IMR-90 (cell line): ENCODE data around the gene VPS37C. TPM values are rescaled to one million over a fixed set of nuclear protein-coding genes. Genes with fewer than 3 reads are reported as not detected.

ENCODE experiments used
- ATAC-seq: fragments of 200-7000 bp; cut with Tn5 transposase; 2 replicates; pipeline ENCODE4 v1.9.1; 2020; ENCODE audit warnings: low read depth, mild to moderate bottlenecking, moderate library complexity
- BruUV-seq: library from RNA; stranded (reverse); fragments of 400-500 nt; replicated peaks from 2 replicates; lab custom pipeline; 2021; lab: Mats Ljungman, UMichigan
- CTCF ChIA-PET: fragments of 300-600 bp; formaldehyde crosslinking; extraction: SDS; loops from one replicate; lab custom pipeline; 2021; ENCODE audit warnings: antibody characterized with exemption; lab: Yijun Ruan, JAX
- POLR2A ChIA-PET: fragments of 300-600 bp; sonication (Branson Sonifier 250); formaldehyde crosslinking; loops from one replicate; lab custom pipeline; 2022; ENCODE audit warnings: antibody characterized with exemption; ENCODE audit not compliant: unreplicated experiment; lab: Charles Lee
- DNase-seq: peaks from one replicate; pipeline ENCODE4 v3.0.0; 2013
- H2AFZ ChIP-seq: replicated peaks from 2 replicates; pipeline ENCODE3; 2013; ENCODE audit warnings: low read length, mild to moderate bottlenecking; ENCODE audit not compliant: poor library complexity
- H2AK5ac ChIP-seq: 2 replicates; pipeline ENCODE4 v1.6.1; 2013; ENCODE audit warnings: low read depth, low read length, inconsistent platforms
- H2AK9ac ChIP-seq: replicated peaks from 2 replicates; pipeline ENCODE3; 2013; ENCODE audit warnings: mild to moderate bottlenecking, low read depth, low read length, moderate library complexity; ENCODE audit not compliant: poor library complexity
- H2BK120ac ChIP-seq: 2 replicates; pipeline ENCODE4 v1.6.1; 2013; ENCODE audit warnings: low read depth, low read length, inconsistent platforms
- H2BK15ac ChIP-seq: 3 replicates; pipeline ENCODE4 v1.6.1; 2013; ENCODE audit warnings: low read depth, low read length, inconsistent platforms
- H2BK20ac ChIP-seq: 2 replicates; pipeline ENCODE4 v1.6.1; 2013; ENCODE audit warnings: low read depth, mild to moderate bottlenecking, inconsistent platforms, low read length, moderate library complexity
- H2BK5ac ChIP-seq: 2 replicates; pipeline ENCODE4 v1.6.1; 2013; ENCODE audit warnings: mild to moderate bottlenecking, low read depth, low read length, inconsistent platforms; ENCODE audit not compliant: poor library complexity, severe bottlenecking
- H3K14ac ChIP-seq: replicated peaks from 2 replicates; pipeline ENCODE4 v1.6.1; 2013; ENCODE audit warnings: low read depth, low read length, inconsistent platforms
- H3K18ac ChIP-seq: 2 replicates; pipeline ENCODE4 v1.6.1; 2013; ENCODE audit warnings: low read depth, low read length, control low read depth
- H3K23ac ChIP-seq: 2 replicates; pipeline ENCODE4 v1.6.1; 2013; ENCODE audit warnings: low read depth, low read length, inconsistent platforms
- H3K27ac ChIP-seq: 2 replicates; pipeline ENCODE4 v1.5.1; 2013; ENCODE audit warnings: mild to moderate bottlenecking, control low read depth, low read length; ENCODE audit not compliant: insufficient read depth
- H3K27me3 ChIP-seq: 2 replicates; pipeline ENCODE4 v1.6.1; 2013; ENCODE audit warnings: low read length; ENCODE audit not compliant: control insufficient read depth, insufficient read depth
- H3K36me3 ChIP-seq: 2 replicates; pipeline ENCODE4 v1.6.1; 2013; ENCODE audit warnings: low read length, mixed read lengths; ENCODE audit not compliant: control insufficient read depth, insufficient read depth
- H3K4ac ChIP-seq: 2 replicates; pipeline ENCODE4 v1.6.1; 2013; ENCODE audit warnings: low read depth, low read length, inconsistent platforms
- H3K4me1 ChIP-seq: 2 replicates; pipeline ENCODE4 v1.6.1; 2013; ENCODE audit warnings: low read length, mixed read lengths; ENCODE audit not compliant: control insufficient read depth, insufficient read depth
- H3K4me2 ChIP-seq: 2 replicates; pipeline ENCODE4 v1.6.1; 2013; ENCODE audit warnings: low read depth, mild to moderate bottlenecking, control low read depth, low read length, moderate library complexity
- H3K4me3 ChIP-seq: 2 replicates; pipeline ENCODE4 v1.5.1; 2013; ENCODE audit warnings: low read depth, mild to moderate bottlenecking, control low read depth, low read length, moderate library complexity; ENCODE audit not compliant: insufficient read depth
- H3K56ac ChIP-seq: 2 replicates; pipeline ENCODE4 v1.6.1; 2013; ENCODE audit warnings: low read length, inconsistent platforms; ENCODE audit not compliant: insufficient read depth; ENCODE audit errors: extremely low read depth
- H3K79me1 ChIP-seq, 2 experiments: 2 replicates each; pipeline ENCODE4 v1.6.1; 2013; ENCODE audit warnings: low read length in 2 of 2, inconsistent platforms in 1 of 2, low read depth in 1 of 2
- H3K9ac ChIP-seq: 2 replicates; pipeline ENCODE4 v1.6.1; 2013; ENCODE audit warnings: low read depth, low read length, control low read depth
- H3K9me1 ChIP-seq: 2 replicates; pipeline ENCODE4 v1.6.1; 2013; ENCODE audit warnings: low read length, inconsistent platforms; ENCODE audit not compliant: insufficient read depth
- H3K9me3 ChIP-seq: 2 replicates; pipeline ENCODE4 v1.6.1; 2013; ENCODE audit warnings: low read length; ENCODE audit not compliant: control insufficient read depth, insufficient read depth
- H4K20me1 ChIP-seq: 2 replicates; pipeline ENCODE4 v1.6.1; 2013; ENCODE audit warnings: low read length, inconsistent platforms; ENCODE audit not compliant: insufficient read depth
- H4K5ac ChIP-seq: 2 replicates; pipeline ENCODE4 v1.6.1; 2013; ENCODE audit warnings: mild to moderate bottlenecking, low read depth, low read length, control low read depth
- H4K8ac ChIP-seq, 2 experiments: 2 replicates each; pipeline ENCODE4 v1.6.1; 2013; ENCODE audit warnings: low read depth in 2 of 2, low read length in 2 of 2, control low read depth in 1 of 2, inconsistent platforms in 1 of 2
- H4K91ac ChIP-seq: 2 replicates; pipeline ENCODE4 v1.6.1; 2013; ENCODE audit warnings: low read depth, low read length, inconsistent platforms; ENCODE audit not compliant: insufficient read depth
- CHD1 ChIP-seq: IDR thresholded peaks from 2 replicates; pipeline ENCODE4 v1.6.1; 2012; ENCODE audit warnings: low read depth, low read length, improper control_type of control experiment
- MXI1 ChIP-seq: IDR thresholded peaks from 2 replicates; pipeline ENCODE4 v1.6.1; 2012; ENCODE audit warnings: low read depth, mild to moderate bottlenecking, low read length, moderate library complexity, borderline replicate concordance
- NFE2L2 ChIP-seq: fragments of 150-350 bp; IDR thresholded peaks from 2 replicates; pipeline ENCODE4 v1.6.1; 2016; ENCODE audit warnings: low read depth, mild to moderate bottlenecking, low read length
- WGBS, 2 experiments: methylation state at CpG; one replicate each; pipeline versions ENCODE4 v1.1.5 to v1.1.7; 2013; ENCODE audit warnings: missing lambda C conversion rate in 2 of 2; ENCODE audit not compliant: insufficient read length in 1 of 2; ENCODE audit errors: extremely low coverage in 2 of 2; 5-methylcytosine and 5-hydroxymethylcytosine counted together
- dilution Hi-C: fragments of 300-500 bp; cut with HindIII; formaldehyde crosslinking; loops from one replicate; pipeline ENCODE4 v1.14.3; 2018; ENCODE audit warnings: low sequenced_read_pairs; ENCODE audit not compliant: unreplicated experiment
- in situ Hi-C: fragments of 300-500 bp; cut with MboI; formaldehyde crosslinking; loops from 3 replicates; pipeline ENCODE4 v1.14.3; 2019; ENCODE audit warnings: low sequenced_read_pairs, inconsistent platforms, mixed read lengths
- intact Hi-C: fragments of 100-400 bp; cut with micrococcal nuclease; formaldehyde crosslinking; loops from 2 replicates; pipeline ENCODE4 v1.10.0; 2022
- polyA plus RNA-seq, 3 experiments: library from polyadenylated mRNA; depleted of rRNA; stranded (reverse); fragments of >200 nt; gene quantifications; 2 replicates each; pipeline ENCODE4 v1.2.3, GENCODE V29; 2012; ENCODE audit warnings: low replicate concordance in 1 of 3
- total RNA-seq: library from RNA; depleted of rRNA; stranded (reverse); fragments of >200 nt; gene quantifications from 2 replicates; pipeline ENCODE4 v1.2.3, GENCODE V29; 2012
- TF ChIP-seq, protein P1 (sequence below): fragments of 150-350 bp; IDR thresholded peaks from 2 replicates; pipeline ENCODE4 v1.6.1; 2017; ENCODE audit warnings: mild to moderate bottlenecking, antibody characterized with exemption, low read length, low read depth
- TF ChIP-seq, protein P2 (sequence below): conservative IDR thresholded peaks from 2 replicates; pipeline ENCODE4 v1.5.1; 2012; ENCODE audit warnings: mild to moderate bottlenecking, low read depth, low read length, improper control_type of control experiment

The VPS37C gene
- total and polyA plus RNA-seq, 2 of the 4 experiments (the other 2 are of a cell fraction), result 3.2 to 13.2 TPM

DNA sequence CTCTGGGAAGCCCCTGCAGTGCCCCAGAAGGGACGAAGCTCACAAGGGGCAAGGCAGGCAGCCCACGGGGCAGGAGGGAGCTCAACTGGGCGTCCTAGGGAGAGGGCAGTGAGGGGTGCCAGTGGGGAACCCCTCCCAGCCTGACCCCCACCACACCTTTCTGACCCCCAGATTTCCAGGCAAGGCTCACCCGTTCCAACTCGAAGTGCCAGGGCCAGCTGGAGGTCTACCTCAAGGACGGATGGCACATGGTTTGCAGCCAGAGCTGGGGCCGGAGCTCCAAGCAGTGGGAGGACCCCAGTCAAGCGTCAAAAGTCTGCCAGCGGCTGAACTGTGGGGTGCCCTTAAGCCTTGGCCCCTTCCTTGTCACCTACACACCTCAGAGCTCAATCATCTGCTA, 43.2 kb downstream of the VPS37C start:
- no peak overlapping the region for H3K14ac ChIP-seq
- no peak overlapping the region for H2AK9ac ChIP-seq
- no peak overlapping the region for H4K91ac ChIP-seq
- no peak overlapping the region for H2BK120ac ChIP-seq
- H4K20me1 ChIP-seq, result no peaks in the 10 kb centered on the region
- H2AFZ ChIP-seq, result no peak overlapping the region
- H3K4me2 ChIP-seq, result no peak overlapping the region
- no peak overlapping the region for H3K4me3 ChIP-seq
- no peaks in the 10 kb centered on the region for H3K4me1 ChIP-seq
- dilution Hi-C loops (no loop called here), in situ Hi-C loops (no loop called here), intact Hi-C loops (no loop called here)
- no peak overlapping the region for H3K4ac ChIP-seq
- TF ChIP-seq NFE2L2 (no peak), CHD1 (no peak), MXI1 (no peak)
- TF ChIP-seq, protein P1, sequence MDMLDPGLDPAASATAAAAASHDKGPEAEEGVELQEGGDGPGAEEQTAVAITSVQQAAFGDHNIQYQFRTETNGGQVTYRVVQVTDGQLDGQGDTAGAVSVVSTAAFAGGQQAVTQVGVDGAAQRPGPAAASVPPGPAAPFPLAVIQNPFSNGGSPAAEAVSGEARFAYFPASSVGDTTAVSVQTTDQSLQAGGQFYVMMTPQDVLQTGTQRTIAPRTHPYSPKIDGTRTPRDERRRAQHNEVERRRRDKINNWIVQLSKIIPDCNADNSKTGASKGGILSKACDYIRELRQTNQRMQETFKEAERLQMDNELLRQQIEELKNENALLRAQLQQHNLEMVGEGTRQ, result no peak
- TF ChIP-seq, protein P2, sequence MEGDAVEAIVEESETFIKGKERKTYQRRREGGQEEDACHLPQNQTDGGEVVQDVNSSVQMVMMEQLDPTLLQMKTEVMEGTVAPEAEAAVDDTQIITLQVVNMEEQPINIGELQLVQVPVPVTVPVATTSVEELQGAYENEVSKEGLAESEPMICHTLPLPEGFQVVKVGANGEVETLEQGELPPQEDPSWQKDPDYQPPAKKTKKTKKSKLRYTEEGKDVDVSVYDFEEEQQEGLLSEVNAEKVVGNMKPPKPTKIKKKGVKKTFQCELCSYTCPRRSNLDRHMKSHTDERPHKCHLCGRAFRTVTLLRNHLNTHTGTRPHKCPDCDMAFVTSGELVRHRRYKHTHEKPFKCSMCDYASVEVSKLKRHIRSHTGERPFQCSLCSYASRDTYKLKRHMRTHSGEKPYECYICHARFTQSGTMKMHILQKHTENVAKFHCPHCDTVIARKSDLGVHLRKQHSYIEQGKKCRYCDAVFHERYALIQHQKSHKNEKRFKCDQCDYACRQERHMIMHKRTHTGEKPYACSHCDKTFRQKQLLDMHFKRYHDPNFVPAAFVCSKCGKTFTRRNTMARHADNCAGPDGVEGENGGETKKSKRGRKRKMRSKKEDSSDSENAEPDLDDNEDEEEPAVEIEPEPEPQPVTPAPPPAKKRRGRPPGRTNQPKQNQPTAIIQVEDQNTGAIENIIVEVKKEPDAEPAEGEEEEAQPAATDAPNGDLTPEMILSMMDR, result no peak
- no peak overlapping the region for H2AK5ac ChIP-seq
- H3K18ac ChIP-seq, result no peak overlapping the region
- H3K27me3 ChIP-seq, result peaks cover 31% of the 10 kb centered on the region
- H3K9ac ChIP-seq, result no peak overlapping the region
- WGBS, 2 experiments, result 69% methylated on average over 2 of the region's 9 CpGs; no CpG with 5 or more reads in 1 of the 2 experiments
- no peak overlapping the region for H3K23ac ChIP-seq
- no peak overlapping the region for H2BK15ac ChIP-seq
- H4K5ac ChIP-seq, result no peak overlapping the region
- H3K9me1 ChIP-seq, result no peaks in the 10 kb centered on the region
- ATAC-seq, result no peak
- H2BK20ac ChIP-seq, result no peak overlapping the region
- no peak overlapping the region for H3K56ac ChIP-seq
- no TSS peak for BruUV-seq
- no peak for DNase-seq
- no peak overlapping the region for H4K8ac ChIP-seq
- H3K27ac ChIP-seq, result no peak overlapping the region
- ChIA-PET CTCF (no interaction called here), POLR2A (no interaction called here)
- H3K36me3 ChIP-seq, result no peaks in the 10 kb centered on the region
- H3K79me1 ChIP-seq, result no peaks in the 10 kb centered on the region
- no peaks in the 10 kb centered on the region for H3K9me3 ChIP-seq
- no peak overlapping the region for H2BK5ac ChIP-seq
